BLaER1 treated with 17β-estradiol and CSF1 and Interleukin-3, amounts not matched to agents 10 nM and 100 nM (cell line): Measurements from ENCODE around the gene INPP5E.

Experiments
- H3K27ac ChIP-seq, 11 experiments: shearing (Covaris generic); formaldehyde crosslinking; 2 replicates each; pipeline ENCODE4 v1.8.1; 2022
- H3K27me3 ChIP-seq, 11 experiments: shearing (Covaris generic); formaldehyde crosslinking; 2 replicates each; pipeline ENCODE4 v1.8.1; 2022
- H3K36me3 ChIP-seq, 11 experiments: shearing (Covaris generic); formaldehyde crosslinking; 2 replicates each; pipeline ENCODE4 v1.8.1; 2022
- H3K4me1 ChIP-seq, 10 experiments: shearing (Covaris generic); formaldehyde crosslinking; 2 replicates each; pipeline ENCODE4 v1.8.1; 2022
- H3K4me2 ChIP-seq, 11 experiments: shearing (Covaris generic); formaldehyde crosslinking; 2 replicates each; pipeline ENCODE4 v1.8.1; 2022
- H3K4me3 ChIP-seq, 10 experiments: shearing (Covaris generic); formaldehyde crosslinking; 2 replicates each; pipeline ENCODE4 v1.8.1; 2022
- H3K9ac ChIP-seq, 11 experiments: shearing (Covaris generic); formaldehyde crosslinking; 2 replicates each; pipeline ENCODE4 v1.8.1; 2022
- H3K9me3 ChIP-seq, 11 experiments: shearing (Covaris generic); formaldehyde crosslinking; replicated peaks in 1 of 11; 2 replicates each; pipeline ENCODE4 v1.8.1; 2022
- H4K20me1 ChIP-seq, 11 experiments: shearing (Covaris generic); formaldehyde crosslinking; 2 replicates each; pipeline ENCODE4 v1.8.1; 2022
- Cebpa-rat ChIP-seq, 11 experiments: shearing (Covaris generic); IDR thresholded peaks; 2 replicates each; pipeline ENCODE4 v1.8.1; 2022

INPP5E gene

GRCh38 chr9:136421791-136422190 is 17.9 kb downstream of the INPP5E start:
- peaks cover 0 to 95% (median 73%) of the 10 kb centered on the region in 11 experiments; a peak in 18 of 22 replicates for H4K20me1 ChIP-seq
- H3K9me3 ChIP-seq, result no peaks in the 10 kb centered on the region
- peak overlapping the region in 8 of 11 experiments; percentile 24 to 57 (median 50); a peak in 10 of 22 replicates for H3K9ac ChIP-seq
- peaks cover 18 to 25% (median 22%) of the 10 kb centered on the region in 10 experiments for H3K4me1 ChIP-seq
- peaks cover 86 to 98% (median 95%) of the 10 kb centered on the region in 11 experiments for H3K36me3 ChIP-seq
- H3K4me2 ChIP-seq, result peak overlapping the region; percentile 50 to 80 (median 66)
- peak overlapping the region in 8 of 11 experiments; percentile 27 to 73 (median 50); a peak in 14 of 22 replicates for H3K27ac ChIP-seq
- no peak overlapping the region; a peak in 1 of 20 replicates for H3K4me3 ChIP-seq
- TF ChIP-seq Cebpa-rat (IDR thresholded peaks at IDR 0.05), result no peak
- H3K27me3 ChIP-seq, result no peaks in the 10 kb centered on the region

- H3K9me3 ChIP-seq, result no peaks in the 10 kb centered on the region
- no peaks in the 10 kb centered on the region for H3K27me3 ChIP-seq
- no peak overlapping the region for H3K9ac ChIP-seq
- no peak overlapping the region for H3K4me2 ChIP-seq
- TF ChIP-seq Cebpa-rat (IDR thresholded peaks at IDR 0.05), result no peak
- no peak overlapping the region for H3K4me3 ChIP-seq
- H3K27ac ChIP-seq, result no peak overlapping the region
- H3K4me1 ChIP-seq, result peaks cover 18 to 25% (median 22%) of the 10 kb centered on the region in 10 experiments
- peaks cover 5 to 95% (median 73%) of the 10 kb centered on the region in 11 experiments; a peak in 20 of 22 replicates for H4K20me1 ChIP-seq
- H3K36me3 ChIP-seq, result peaks cover 95 to 98% (median 97%) of the 10 kb centered on the region in 11 experiments
Observed at GRCh38 chr9:136419092-136419420, 20.6 kb downstream of the INPP5E start.

- Histone ChIP-seq H3K36me3 (peaks cover 96 to 98% (median 97%) of the 10 kb centered on the region in 11 experiments), H3K9ac (no peak overlapping the region), H3K9me3 (no peaks in the 10 kb centered on the region), H3K4me2 (no peak overlapping the region), H3K27me3 (no peaks in the 10 kb centered on the region), H3K4me1 (peaks cover 18 to 25% (median 22%) of the 10 kb centered on the region in 10 experiments), H3K4me3 (no peak overlapping the region), H4K20me1 (peaks cover 8 to 95% (median 73%) of the 10 kb centered on the region in 11 experiments; a peak in 21 of 22 replicates), H3K27ac (no peak overlapping the region)
- TF ChIP-seq Cebpa-rat (IDR thresholded peaks at IDR 0.05), result no peak
Observed at GRCh38 chr9:136418182-136419091, 21.2 kb downstream of the INPP5E start.

GRCh38 chr9:136416914-136417313 is 22.7 kb downstream of the INPP5E start:
- H3K9me3 ChIP-seq, result no peaks in the 10 kb centered on the region
- peaks cover 16 to 91% (median 72%) of the 10 kb centered on the region in 11 experiments; a peak in 21 of 22 replicates for H4K20me1 ChIP-seq
- H3K27ac ChIP-seq, result no peak overlapping the region
- H3K36me3 ChIP-seq, result peaks cover 91 to 97% (median 96%) of the 10 kb centered on the region in 11 experiments
- TF ChIP-seq Cebpa-rat (IDR thresholded peaks at IDR 0.05), result no peak
- no peak overlapping the region for H3K4me2 ChIP-seq
- H3K4me1 ChIP-seq, result peaks cover 23 to 35% (median 28%) of the 10 kb centered on the region in 10 experiments
- H3K9ac ChIP-seq, result no peak overlapping the region
- H3K4me3 ChIP-seq, result no peak overlapping the region
- no peaks in the 10 kb centered on the region for H3K27me3 ChIP-seq

GRCh38 chr9:136416427-136416826 is 23.2 kb downstream of the INPP5E start:
- Histone ChIP-seq H4K20me1 (peaks cover 21 to 91% (median 72%) of the 10 kb centered on the region in 11 experiments; a peak in 21 of 22 replicates), H3K36me3 (peaks cover 87 to 96% (median 95%) of the 10 kb centered on the region in 11 experiments), H3K27ac (no peak overlapping the region), H3K27me3 (no peaks in the 10 kb centered on the region), H3K4me1 (peaks cover 23 to 35% (median 28%) of the 10 kb centered on the region in 10 experiments), H3K9me3 (no peaks in the 10 kb centered on the region), H3K4me3 (no peak overlapping the region), H3K9ac (no peak overlapping the region), H3K4me2 (no peak overlapping the region)
- no peak for TF ChIP-seq Cebpa-rat (IDR thresholded peaks at IDR 0.05)

- H3K27me3 ChIP-seq, result no peaks in the 10 kb centered on the region
- peaks cover 33 to 38% (median 36%) of the 10 kb centered on the region in 10 experiments for H3K4me1 ChIP-seq
- TF ChIP-seq Cebpa-rat (IDR thresholded peaks at IDR 0.05), result no peak
- no peaks in the 10 kb centered on the region for H3K9me3 ChIP-seq
- H3K4me2 ChIP-seq, result no peak overlapping the region; a peak in 1 of 22 replicates
- no peak overlapping the region for H3K4me3 ChIP-seq
- peak overlapping the region in 8 of 11 experiments; percentile 12 to 42 (median 28); a peak in 8 of 22 replicates for H3K9ac ChIP-seq
- peaks cover 26 to 76% (median 59%) of the 10 kb centered on the region in 11 experiments; a peak in 21 of 22 replicates for H4K20me1 ChIP-seq
- H3K36me3 ChIP-seq, result peaks cover 56 to 66% (median 64%) of the 10 kb centered on the region in 11 experiments
- no peak overlapping the region for H3K27ac ChIP-seq
Observed at GRCh38 chr9:136412962-136413361, 26.7 kb downstream of the INPP5E start.

GRCh38 chr9:136411378-136411777 is 28.3 kb downstream of the INPP5E start:
- no peaks in the 10 kb centered on the region for H3K9me3 ChIP-seq
- peak overlapping the region; percentile 78 to 100 (median 94) for H3K4me3 ChIP-seq
- H3K27me3 ChIP-seq, result no peaks in the 10 kb centered on the region
- H3K4me2 ChIP-seq, result peak overlapping the region; percentile 91 to 99 (median 97)
- H3K9ac ChIP-seq, result peak overlapping the region; percentile 85 to 99 (median 94)
- TF ChIP-seq Cebpa-rat (IDR thresholded peaks at IDR 0.05), result no peak
- peaks cover 33 to 48% (median 42%) of the 10 kb centered on the region in 10 experiments for H3K4me1 ChIP-seq
- peak overlapping the region; percentile 89 to 99 (median 94); a peak in 21 of 22 replicates for H3K27ac ChIP-seq
- peaks cover 56 to 66% (median 64%) of the 10 kb centered on the region in 11 experiments for H3K36me3 ChIP-seq
- peaks cover 26 to 70% (median 56%) of the 10 kb centered on the region in 11 experiments; a peak in 21 of 22 replicates for H4K20me1 ChIP-seq

- H3K36me3 ChIP-seq, result peaks cover 56 to 66% (median 64%) of the 10 kb centered on the region in 11 experiments
- H3K4me2 ChIP-seq, result peak within 1 kb of the TSS; percentile 91 to 100 (median 98)
- peaks cover 26 to 67% (median 51%) of the 10 kb centered on the region in 11 experiments; a peak in 21 of 22 replicates for H4K20me1 ChIP-seq
- H3K27me3 ChIP-seq, result no peaks in the 10 kb centered on the region
- peaks cover 38 to 55% (median 47%) of the 10 kb centered on the region in 10 experiments for H3K4me1 ChIP-seq
- no peaks in the 10 kb centered on the region for H3K9me3 ChIP-seq
- no peak for TF ChIP-seq Cebpa-rat (IDR thresholded peaks at IDR 0.05)
- peak within 1 kb of the TSS; percentile 78 to 100 (median 94) for H3K4me3 ChIP-seq
- peak within 1 kb of the TSS; percentile 85 to 99 (median 94) for H3K9ac ChIP-seq
- peak within 1 kb of the TSS; percentile 89 to 99 (median 94) for H3K27ac ChIP-seq
Observed at GRCh38 chr9:136410500-136411287, 29.0 kb downstream of the INPP5E start, which contains the start of the genes ENTR1 and PMPCA. ENTR1 (minus strand) TSS chr9:136410614; CDS start chr9:136410397, 217 bp downstream. PMPCA (plus strand) TSS chr9:136410658; CDS start chr9:136410669, 11 bp downstream.
